CD4-positive, alpha-beta T cell (primary cell): Measurements from ENCODE around the gene NKX2-8. TPM values are rescaled to one million over a fixed set of nuclear protein-coding genes. Genes with fewer than 3 reads are reported as not detected.

Experiments used
- ATAC-seq: fragments of 200-7000 bp; cut with Tn5 transposase; one replicate; pipeline ENCODE4 v1.10.0; 2022; ENCODE audit warnings: mild to moderate bottlenecking; ENCODE audit not compliant: poor library complexity
- CTCF ChIA-PET: fragments of 350-600 bp; sonication (Branson Sonifier 250); formaldehyde crosslinking; loops from one replicate; lab custom pipeline; 2021; ENCODE audit warnings: antibody characterized with exemption, inconsistent platforms; lab: Charles Lee
- POLR2A ChIA-PET: fragments of 350-600 bp; sonication (Branson Sonifier 250); formaldehyde crosslinking; loops from one replicate; lab custom pipeline; 2021; ENCODE audit warnings: antibody characterized with exemption, inconsistent platforms; lab: Charles Lee
- DNase-seq, 14 experiments: peaks; one replicate each; pipeline ENCODE4 v3.0.0-alpha.2; 2013 to 2020; ENCODE audit warnings: mixed read lengths in 2 of 14
- H3K27ac ChIP-seq, 2 donors: one replicate each; pipeline versions ENCODE4 v1.5.1 to v1.7.0; 2013; ENCODE audit warnings: low read length in 2 of 2, low read depth in 1 of 2, mild to moderate bottlenecking in 1 of 2
- H3K27me3 ChIP-seq, 2 experiments: 1 replicate in 1 of 2; 2 replicates in 1 of 2; pipeline versions ENCODE4 v1.6.1 to v1.7.0; 2013; ENCODE audit warnings: low read length in 2 of 2, control low read depth in 1 of 2, mild to moderate bottlenecking in 1 of 2, moderate library complexity in 1 of 2; ENCODE audit not compliant: insufficient read depth in 2 of 2, control insufficient read depth in 1 of 2
- H3K36me3 ChIP-seq: one replicate; pipeline ENCODE4 v1.6.1; 2013; ENCODE audit warnings: low read length, control low read depth; ENCODE audit not compliant: insufficient read depth
- H3K4me1 ChIP-seq: one replicate; pipeline ENCODE4 v1.6.1; 2013; ENCODE audit warnings: low read length, control low read depth; ENCODE audit not compliant: insufficient read depth
- H3K4me3 ChIP-seq: one replicate; pipeline ENCODE4 v1.5.1; 2013; ENCODE audit warnings: mild to moderate bottlenecking, low read length, moderate library complexity
- H3K9me3 ChIP-seq, 2 experiments: 1 replicate in 1 of 2; 2 replicates in 1 of 2; pipeline versions ENCODE4 v1.6.1 to v1.7.0; 2013; ENCODE audit warnings: low read length in 2 of 2, mild to moderate bottlenecking in 2 of 2, control low read depth in 1 of 2, moderate library complexity in 1 of 2; ENCODE audit not compliant: control insufficient read depth in 1 of 2, insufficient read depth in 1 of 2
- H3K27ac Mint-ChIP-seq: one replicate; pipeline ENCODE4 v1.8.0; 2020; ENCODE audit warnings: mixed read lengths
- H3K27me3 Mint-ChIP-seq: one replicate; pipeline ENCODE4 v1.8.0; 2021; ENCODE audit warnings: mixed read lengths
- H3K36me3 Mint-ChIP-seq: one replicate; pipeline ENCODE4 v1.8.0; 2021; ENCODE audit warnings: low read depth, mixed read lengths
- H3K4me1 Mint-ChIP-seq: one replicate; pipeline ENCODE4 v1.8.0; 2021; ENCODE audit warnings: low read depth, mixed read lengths
- H3K4me3 Mint-ChIP-seq: one replicate; pipeline ENCODE4 v1.8.0; 2020; ENCODE audit warnings: mild to moderate bottlenecking, mixed read lengths
- H3K9me3 Mint-ChIP-seq: one replicate; pipeline ENCODE4 v1.8.0; 2020; ENCODE audit warnings: mixed read lengths
- CTCF ChIP-seq: fragments of 200-600 bp; IDR thresholded peaks from one replicate; pipeline ENCODE4 v1.8.0; 2022; ENCODE audit warnings: antibody characterized with exemption, mild to moderate bottlenecking
- intact Hi-C, 2 experiments: fragments of 100-400 bp; cut with DNase I in 1 of 2; cut with micrococcal nuclease in 1 of 2; formaldehyde crosslinking; loops; one replicate each; pipeline versions ENCODE4 v1.15.1 to v1.9.0; 2023 to 2025; cut with DNase I, micrococcal nuclease
- total RNA-seq, 174 experiments: library from RNA in 2 of 174; stranded (reverse) in 2 of 174; gene quantifications; one replicate each; pipeline ENCODE4 v1.2.3 and lab custom pipeline; 2021 to 2026

NKX2-8 gene
- total RNA-seq, 2 experiments from 2014 or later = not detected

- Mint-ChIP-seq H3K4me1 (no peaks in the 10 kb centered on the region), H3K36me3 (no peaks in the 10 kb centered on the region), H3K27ac (no peak overlapping the region), H3K4me3 (no peak overlapping the region), H3K9me3 (no peaks in the 10 kb centered on the region), H3K27me3 (peaks cover 78% of the 10 kb centered on the region)
- ChIA-PET POLR2A (no interaction called here), CTCF (no interaction called here)
- Histone ChIP-seq H3K4me3 (no peak overlapping the region), H3K4me1 (peaks cover 7% of the 10 kb centered on the region), H3K27ac (no peak overlapping the region), H3K9me3 (peaks cover 0 to 42% of the 10 kb centered on the region in 2 experiments), H3K36me3 (no peaks in the 10 kb centered on the region), H3K27me3 (peaks cover 55 to 84% of the 10 kb centered on the region in 2 experiments)
- DNase-seq (no peak), ATAC-seq (no peak)
- TF ChIP-seq CTCF = no peak
- intact Hi-C loops = no loop called here
Measured at GRCh38 chr14:36582874-36583241, 444 bp upstream of the NKX2-8 start.

GRCh38 chr14:36580856-36581831 is 1.3 kb downstream of the NKX2-8 start:
- no peaks in the 10 kb centered on the region for H3K36me3 ChIP-seq
- CTCF ChIA-PET = no interaction called here
- Mint-ChIP-seq H3K4me1 (no peaks in the 10 kb centered on the region), H3K36me3 (no peaks in the 10 kb centered on the region), H3K27me3 (peaks cover 71% of the 10 kb centered on the region), H3K27ac (no peak overlapping the region), H3K9me3 (no peaks in the 10 kb centered on the region), H3K4me3 (no peak overlapping the region)
- H3K4me1 ChIP-seq = peaks cover 7% of the 10 kb centered on the region
- peaks cover 0 to 46% of the 10 kb centered on the region in 2 experiments for H3K9me3 ChIP-seq
- no peak overlapping the region for H3K27ac ChIP-seq
- TF ChIP-seq CTCF = no peak
- H3K27me3 ChIP-seq = peaks cover 62 to 88% of the 10 kb centered on the region in 2 experiments
- POLR2A ChIA-PET = no interaction called here
- H3K4me3 ChIP-seq = no peak overlapping the region
- ATAC-seq = no peak
- DNase-seq = no peak
- intact Hi-C loops = no loop called here

GRCh38 chr14:36580141-36580855 is 2.1 kb downstream of the NKX2-8 start:
- Mint-ChIP-seq H3K27me3 (peaks cover 65% of the 10 kb centered on the region), H3K9me3 (no peaks in the 10 kb centered on the region), H3K36me3 (no peaks in the 10 kb centered on the region), H3K27ac (no peak overlapping the region), H3K4me3 (no peak overlapping the region), H3K4me1 (no peaks in the 10 kb centered on the region)
- H3K4me1 ChIP-seq = peaks cover 7% of the 10 kb centered on the region
- ATAC-seq = no peak
- intact Hi-C loops = no loop called here
- H3K9me3 ChIP-seq = peaks cover 0 to 46% of the 10 kb centered on the region in 2 experiments
- POLR2A ChIA-PET = no interaction called here
- TF ChIP-seq CTCF = no peak
- peaks cover 57 to 86% of the 10 kb centered on the region in 2 experiments for H3K27me3 ChIP-seq
- CTCF ChIA-PET = no interaction called here
- DNase-seq = no peak
- H3K4me3 ChIP-seq = no peak overlapping the region
- no peak overlapping the region for H3K27ac ChIP-seq
- H3K36me3 ChIP-seq = no peaks in the 10 kb centered on the region
